HEK293 (cell line): ENCODE measurements around the gene ENC1.

Source experiments
- SETDB1 ChIP-seq: IDR thresholded peaks from one replicate; pipeline ENCODE4 v1.6.1; 2017; ENCODE audit warnings: mild to moderate bottlenecking, low read length, moderate library complexity, mixed read lengths; ENCODE audit not compliant: insufficient read length
- TF ChIP-seq, protein P1 (sequence below): fragments of 450-650 bp; formaldehyde crosslinking; IDR thresholded peaks from 2 replicates; pipeline ENCODE4 v1.5.1; 2016; ENCODE audit warnings: missing biosample characterization, missing genetic modification characterization
- TF ChIP-seq, protein P2 (sequence below): fragments of 450-650 bp; formaldehyde crosslinking; IDR thresholded peaks from 2 replicates; pipeline ENCODE4 v1.5.1; 2017; ENCODE audit warnings: missing biosample characterization, missing genetic modification characterization
- TF ChIP-seq, protein P3 (sequence below): fragments of 450-650 bp; formaldehyde crosslinking; IDR thresholded peaks from 2 replicates; pipeline ENCODE4 v1.5.1; 2016; ENCODE audit warnings: missing biosample characterization, missing genetic modification characterization

DNA sequence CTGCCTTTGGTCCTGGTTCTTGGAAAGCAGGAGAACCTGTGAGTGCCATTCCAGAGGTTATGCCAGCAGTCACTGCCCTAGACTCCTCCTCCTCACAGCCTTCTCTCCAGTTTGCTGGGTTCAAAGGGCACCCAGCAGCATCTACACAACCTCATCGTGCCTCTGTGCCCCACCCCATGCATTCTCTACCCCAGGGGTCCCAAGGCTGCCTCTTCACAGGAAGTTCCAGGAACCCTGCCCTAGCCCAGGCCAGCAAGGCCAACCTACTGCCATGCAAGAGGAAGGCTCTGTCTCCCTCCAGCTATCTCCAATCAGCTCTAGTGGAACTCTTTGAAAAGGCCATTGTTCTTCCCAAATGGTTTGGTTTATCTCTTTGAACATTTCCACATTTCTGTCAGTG lies 21.2 kb downstream of the ENC1 start:
- no peak for TF ChIP-seq SETDB1
- TF ChIP-seq, protein P1, sequence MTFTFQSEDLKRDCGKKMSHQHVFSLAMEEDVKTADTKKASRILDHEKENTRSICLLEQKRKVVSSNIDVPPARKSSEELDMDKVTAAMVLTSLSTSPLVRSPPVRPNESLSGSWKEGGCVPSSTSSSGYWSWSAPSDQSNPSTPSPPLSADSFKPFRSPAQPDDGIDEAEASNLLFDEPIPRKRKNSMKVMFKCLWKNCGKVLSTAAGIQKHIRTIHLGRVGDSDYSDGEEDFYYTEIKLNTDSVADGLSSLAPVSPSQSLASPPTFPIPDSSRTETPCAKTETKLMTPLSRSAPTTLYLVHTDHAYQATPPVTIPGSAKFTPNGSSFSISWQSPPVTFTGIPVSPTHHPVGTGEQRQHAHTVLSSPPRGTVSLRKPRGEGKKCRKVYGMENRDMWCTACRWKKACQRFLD (tag by site-specific recombination), result no peak
- TF ChIP-seq, protein P2, sequence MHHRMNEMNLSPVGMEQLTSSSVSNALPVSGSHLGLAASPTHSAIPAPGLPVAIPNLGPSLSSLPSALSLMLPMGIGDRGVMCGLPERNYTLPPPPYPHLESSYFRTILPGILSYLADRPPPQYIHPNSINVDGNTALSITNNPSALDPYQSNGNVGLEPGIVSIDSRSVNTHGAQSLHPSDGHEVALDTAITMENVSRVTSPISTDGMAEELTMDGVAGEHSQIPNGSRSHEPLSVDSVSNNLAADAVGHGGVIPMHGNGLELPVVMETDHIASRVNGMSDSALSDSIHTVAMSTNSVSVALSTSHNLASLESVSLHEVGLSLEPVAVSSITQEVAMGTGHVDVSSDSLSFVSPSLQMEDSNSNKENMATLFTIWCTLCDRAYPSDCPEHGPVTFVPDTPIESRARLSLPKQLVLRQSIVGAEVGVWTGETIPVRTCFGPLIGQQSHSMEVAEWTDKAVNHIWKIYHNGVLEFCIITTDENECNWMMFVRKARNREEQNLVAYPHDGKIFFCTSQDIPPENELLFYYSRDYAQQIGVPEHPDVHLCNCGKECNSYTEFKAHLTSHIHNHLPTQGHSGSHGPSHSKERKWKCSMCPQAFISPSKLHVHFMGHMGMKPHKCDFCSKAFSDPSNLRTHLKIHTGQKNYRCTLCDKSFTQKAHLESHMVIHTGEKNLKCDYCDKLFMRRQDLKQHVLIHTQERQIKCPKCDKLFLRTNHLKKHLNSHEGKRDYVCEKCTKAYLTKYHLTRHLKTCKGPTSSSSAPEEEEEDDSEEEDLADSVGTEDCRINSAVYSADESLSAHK (tag by site-specific recombination), result no peak
- TF ChIP-seq, protein P3, sequence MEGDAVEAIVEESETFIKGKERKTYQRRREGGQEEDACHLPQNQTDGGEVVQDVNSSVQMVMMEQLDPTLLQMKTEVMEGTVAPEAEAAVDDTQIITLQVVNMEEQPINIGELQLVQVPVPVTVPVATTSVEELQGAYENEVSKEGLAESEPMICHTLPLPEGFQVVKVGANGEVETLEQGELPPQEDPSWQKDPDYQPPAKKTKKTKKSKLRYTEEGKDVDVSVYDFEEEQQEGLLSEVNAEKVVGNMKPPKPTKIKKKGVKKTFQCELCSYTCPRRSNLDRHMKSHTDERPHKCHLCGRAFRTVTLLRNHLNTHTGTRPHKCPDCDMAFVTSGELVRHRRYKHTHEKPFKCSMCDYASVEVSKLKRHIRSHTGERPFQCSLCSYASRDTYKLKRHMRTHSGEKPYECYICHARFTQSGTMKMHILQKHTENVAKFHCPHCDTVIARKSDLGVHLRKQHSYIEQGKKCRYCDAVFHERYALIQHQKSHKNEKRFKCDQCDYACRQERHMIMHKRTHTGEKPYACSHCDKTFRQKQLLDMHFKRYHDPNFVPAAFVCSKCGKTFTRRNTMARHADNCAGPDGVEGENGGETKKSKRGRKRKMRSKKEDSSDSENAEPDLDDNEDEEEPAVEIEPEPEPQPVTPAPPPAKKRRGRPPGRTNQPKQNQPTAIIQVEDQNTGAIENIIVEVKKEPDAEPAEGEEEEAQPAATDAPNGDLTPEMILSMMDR (tag by site-specific recombination), result no peak
